ENCODE measurements around the gene TMEM235.

DNA sequence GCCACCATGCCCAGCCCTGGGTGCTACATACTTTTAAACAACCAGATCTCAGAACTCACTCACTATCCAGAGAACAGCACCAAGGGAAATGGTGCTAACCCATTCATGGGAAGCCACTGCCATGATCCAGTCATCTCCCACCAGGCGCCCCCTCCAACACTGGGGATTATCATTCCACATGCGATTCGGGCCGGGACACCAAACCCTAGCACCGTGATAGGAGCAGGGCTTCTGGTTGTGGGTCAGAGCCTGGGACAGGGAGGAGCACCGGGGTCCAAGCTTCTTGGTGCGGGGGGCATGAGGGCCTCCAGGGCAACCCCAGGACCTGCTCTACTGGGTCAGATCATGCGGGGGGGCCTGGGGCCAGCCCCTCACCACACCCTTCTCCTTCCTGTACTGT lies 4.5 kb downstream of the TMEM235 start:
- TF ChIP-seq CTCF (conservative IDR thresholded peaks at IDR 0.05 in 1 of 2, IDR thresholded peaks at IDR 0.05 in 1 of 2; ENCODE audit: extremely low read depth in 1 of 2, insufficient read depth in 1 of 2, low read depth in 1 of 2, low read length in 2 of 2), result no peak
- TF ChIP-seq EZH2 (IDR thresholded peaks at IDR 0.05; ENCODE audit: borderline replicate concordance, low read length), result no peak

All from mammary epithelial cell (primary cell).